ENCODE measurements around the gene MBD3. TPM values are rescaled to one million over a fixed set of nuclear protein-coding genes. Genes with fewer than 3 reads are reported as not detected.

The MBD3 gene
- total RNA-seq, 2 experiments from 2014 or later: 34.3 to 35.2 TPM

DNA sequence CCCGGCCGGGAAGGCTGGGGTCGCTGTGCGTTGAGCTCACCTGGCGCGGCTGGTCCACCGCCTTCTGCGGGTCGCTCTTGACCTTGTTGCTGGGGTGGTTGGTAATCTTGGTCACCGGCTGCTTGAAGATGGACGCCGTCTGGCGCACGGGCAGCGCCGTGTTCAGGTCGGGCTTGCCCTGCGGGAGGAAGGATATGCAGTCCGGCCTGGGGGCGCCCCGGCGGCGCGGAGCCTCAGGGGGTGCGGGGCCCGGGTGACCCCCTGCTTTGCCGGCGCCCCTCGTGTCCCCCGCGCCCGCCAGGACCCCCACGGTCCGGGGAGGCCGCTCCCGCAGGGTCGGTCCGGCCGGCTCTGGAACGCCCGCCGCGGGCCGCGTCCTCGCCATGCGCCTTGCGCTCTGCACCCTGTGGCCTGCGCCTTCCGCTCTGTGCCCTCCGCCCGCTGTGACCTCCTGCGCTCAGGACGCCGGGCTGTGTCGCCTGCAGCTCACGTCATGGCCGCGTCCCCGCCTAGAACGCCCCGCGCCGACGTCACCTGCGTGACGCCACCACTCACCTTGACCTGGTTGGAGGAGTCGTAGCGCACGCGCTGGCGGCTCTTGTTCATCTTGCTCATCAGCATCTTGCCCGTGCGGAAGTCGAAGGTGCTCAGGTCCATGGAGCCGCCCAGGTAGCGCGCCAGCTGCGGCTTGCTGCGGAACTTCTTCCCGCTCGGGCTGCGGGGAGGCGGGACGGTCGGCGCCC lies 8.0 kb downstream of the MBD3 start:
- H3K27me3 Mint-ChIP-seq: no peaks in the 10 kb centered on the region
- Histone ChIP-seq H3K4me1 (ENCODE audit: insufficient read depth, low read length) (peaks cover 9% of the 10 kb centered on the region), H3K36me3 (ENCODE audit: insufficient read depth, low read length) (peaks cover 41% of the 10 kb centered on the region), H3K27ac (ENCODE audit: low read depth in 1 of 2, low read length in 2 of 2) (no peak overlapping the region), H3K9me3 (ENCODE audit: control insufficient read depth in 1 of 2, insufficient read depth in 1 of 2, low read length in 2 of 2) (no peaks in the 10 kb centered on the region), H3K27me3 (ENCODE audit: control insufficient read depth in 1 of 2, insufficient read depth in 2 of 2, low read length in 2 of 2) (no peaks in the 10 kb centered on the region), H3K4me3 (ENCODE audit: low read length) (no peak overlapping the region)
- H3K4me3 Mint-ChIP-seq: no peak overlapping the region
- peaks cover 41% of the 10 kb centered on the region for H3K36me3 Mint-ChIP-seq (ENCODE audit: low read depth)
- ChIA-PET POLR2A (interaction anchor here (1.5 kb wide), 1 partner anchor 68 kb away, joined by 4 read pairs; the partner anchor contains the start of gene TCF3), CTCF (no interaction called here)
- DNase-seq: peak in 1 of 14 experiments; percentile 28
- H3K9me3 Mint-ChIP-seq: no peaks in the 10 kb centered on the region
- TF ChIP-seq CTCF (IDR thresholded peaks at IDR 0.05): no peak
- peaks cover 6% of the 10 kb centered on the region for H3K4me1 Mint-ChIP-seq (ENCODE audit: low read depth)
- intact Hi-C loops (cut with DNase I, micrococcal nuclease): no loop called here
- no peak overlapping the region for H3K27ac Mint-ChIP-seq
- no peak for ATAC-seq (ENCODE audit: poor library complexity)

- Mint-ChIP-seq H3K4me3 (no peak overlapping the region), H3K9me3 (no peaks in the 10 kb centered on the region), H3K4me1 (ENCODE audit: low read depth) (peaks cover 4% of the 10 kb centered on the region), H3K27me3 (no peaks in the 10 kb centered on the region), H3K36me3 (ENCODE audit: low read depth) (peaks cover 47% of the 10 kb centered on the region), H3K27ac (no peak overlapping the region)
- Histone ChIP-seq H3K27ac (ENCODE audit: low read depth in 1 of 2, low read length in 2 of 2) (no peak overlapping the region), H3K9me3 (ENCODE audit: control insufficient read depth in 1 of 2, insufficient read depth in 1 of 2, low read length in 2 of 2) (no peaks in the 10 kb centered on the region), H3K27me3 (ENCODE audit: control insufficient read depth in 1 of 2, insufficient read depth in 2 of 2, low read length in 2 of 2) (no peaks in the 10 kb centered on the region), H3K36me3 (ENCODE audit: insufficient read depth, low read length) (peaks cover 56% of the 10 kb centered on the region), H3K4me3 (ENCODE audit: low read length) (no peak overlapping the region), H3K4me1 (ENCODE audit: insufficient read depth, low read length) (peaks cover 9% of the 10 kb centered on the region)
- CTCF ChIA-PET: no interaction called here
- ATAC-seq (ENCODE audit: poor library complexity) (no peak), DNase-seq (no peak)
- intact Hi-C loops (cut with DNase I, micrococcal nuclease): no loop called here
- TF ChIP-seq CTCF (IDR thresholded peaks at IDR 0.05): no peak
- POLR2A ChIA-PET: interaction anchor here (0.7 kb wide), 1 partner anchor 62 kb away, joined by 3 read pairs; no protein-coding TSS in a partner anchor
Measured at GRCh38 chr19:1582201-1582600, 10.5 kb downstream of the MBD3 start.

GRCh38 chr19:1580957-1581356 lies 11.7 kb downstream of the MBD3 start:
- Histone ChIP-seq H3K27ac (ENCODE audit: low read depth in 1 of 2, low read length in 2 of 2) (no peak overlapping the region), H3K4me1 (ENCODE audit: insufficient read depth, low read length) (peaks cover 9% of the 10 kb centered on the region), H3K9me3 (ENCODE audit: control insufficient read depth in 1 of 2, insufficient read depth in 1 of 2, low read length in 2 of 2) (no peaks in the 10 kb centered on the region), H3K27me3 (ENCODE audit: control insufficient read depth in 1 of 2, insufficient read depth in 2 of 2, low read length in 2 of 2) (no peaks in the 10 kb centered on the region), H3K36me3 (ENCODE audit: insufficient read depth, low read length) (peaks cover 60% of the 10 kb centered on the region), H3K4me3 (ENCODE audit: low read length) (no peak overlapping the region)
- intact Hi-C loops (cut with DNase I, micrococcal nuclease): no loop called here
- Mint-ChIP-seq H3K36me3 (ENCODE audit: low read depth) (peaks cover 45% of the 10 kb centered on the region), H3K4me1 (ENCODE audit: low read depth) (peaks cover 2% of the 10 kb centered on the region), H3K9me3 (no peaks in the 10 kb centered on the region), H3K27me3 (no peaks in the 10 kb centered on the region), H3K27ac (no peak overlapping the region), H3K4me3 (no peak overlapping the region)
- no peak for DNase-seq
- POLR2A ChIA-PET: no interaction called here
- TF ChIP-seq CTCF (IDR thresholded peaks at IDR 0.05): no peak
- no peak for ATAC-seq (ENCODE audit: poor library complexity)
- CTCF ChIA-PET: no interaction called here
